ENCODE results near the gene VAT1L. TPM values are rescaled to one million over a fixed set of nuclear protein-coding genes. Genes with fewer than 3 reads are reported as not detected.

Gene VAT1L
- total RNA-seq, 4 donors from 2014 or later: 0.53 to 2.5 (median 0.92) TPM

DNA sequence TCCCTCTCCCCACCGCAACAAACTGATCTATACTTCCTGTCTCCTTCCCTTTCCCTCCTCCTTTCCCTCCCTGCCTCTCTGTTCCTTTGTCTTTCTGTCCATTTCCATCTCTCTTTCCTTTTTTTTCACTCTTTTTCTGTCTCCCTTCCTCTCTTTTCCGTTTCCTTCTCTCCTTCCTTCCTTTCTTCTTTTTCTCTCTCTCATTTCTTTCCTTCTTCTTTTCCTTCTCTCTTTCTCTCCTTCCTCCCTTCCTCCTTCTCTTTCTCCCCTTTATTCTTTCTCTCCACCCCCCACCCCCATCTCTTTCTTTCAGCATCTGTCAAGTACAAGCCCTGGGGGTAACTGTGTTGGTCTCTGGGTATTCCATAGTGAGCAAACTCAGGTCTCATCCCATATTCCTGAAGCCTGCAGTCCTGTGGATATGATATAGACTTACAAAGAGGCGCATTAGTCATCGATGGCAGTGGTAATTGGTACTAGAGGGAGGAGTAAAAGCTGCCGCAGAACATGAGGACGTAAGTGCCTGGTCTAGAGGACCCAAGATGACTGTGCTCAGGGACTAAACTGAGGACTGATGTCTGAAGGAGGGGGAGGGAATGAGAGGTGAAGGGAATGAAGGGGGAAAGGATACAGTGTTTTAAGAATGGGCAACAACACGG is 50.4 kb downstream of the VAT1L start:
- no peak for DNase-seq
- no peaks in the 10 kb centered on the region for H3K36me3 ChIP-seq
- no peak overlapping the region for H3K4me3 ChIP-seq
- H3K4me1 ChIP-seq: no peaks in the 10 kb centered on the region
- no peak overlapping the region for H3K27ac ChIP-seq
- H3K27me3 ChIP-seq: no peaks in the 10 kb centered on the region
- TF ChIP-seq POLR2A (IDR thresholded peaks at IDR 0.05): no peak
- TF ChIP-seq, protein P1, sequence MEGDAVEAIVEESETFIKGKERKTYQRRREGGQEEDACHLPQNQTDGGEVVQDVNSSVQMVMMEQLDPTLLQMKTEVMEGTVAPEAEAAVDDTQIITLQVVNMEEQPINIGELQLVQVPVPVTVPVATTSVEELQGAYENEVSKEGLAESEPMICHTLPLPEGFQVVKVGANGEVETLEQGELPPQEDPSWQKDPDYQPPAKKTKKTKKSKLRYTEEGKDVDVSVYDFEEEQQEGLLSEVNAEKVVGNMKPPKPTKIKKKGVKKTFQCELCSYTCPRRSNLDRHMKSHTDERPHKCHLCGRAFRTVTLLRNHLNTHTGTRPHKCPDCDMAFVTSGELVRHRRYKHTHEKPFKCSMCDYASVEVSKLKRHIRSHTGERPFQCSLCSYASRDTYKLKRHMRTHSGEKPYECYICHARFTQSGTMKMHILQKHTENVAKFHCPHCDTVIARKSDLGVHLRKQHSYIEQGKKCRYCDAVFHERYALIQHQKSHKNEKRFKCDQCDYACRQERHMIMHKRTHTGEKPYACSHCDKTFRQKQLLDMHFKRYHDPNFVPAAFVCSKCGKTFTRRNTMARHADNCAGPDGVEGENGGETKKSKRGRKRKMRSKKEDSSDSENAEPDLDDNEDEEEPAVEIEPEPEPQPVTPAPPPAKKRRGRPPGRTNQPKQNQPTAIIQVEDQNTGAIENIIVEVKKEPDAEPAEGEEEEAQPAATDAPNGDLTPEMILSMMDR (IDR thresholded peaks at IDR 0.05): no peak
- no peaks in the 10 kb centered on the region for H3K9me3 ChIP-seq

DNA sequence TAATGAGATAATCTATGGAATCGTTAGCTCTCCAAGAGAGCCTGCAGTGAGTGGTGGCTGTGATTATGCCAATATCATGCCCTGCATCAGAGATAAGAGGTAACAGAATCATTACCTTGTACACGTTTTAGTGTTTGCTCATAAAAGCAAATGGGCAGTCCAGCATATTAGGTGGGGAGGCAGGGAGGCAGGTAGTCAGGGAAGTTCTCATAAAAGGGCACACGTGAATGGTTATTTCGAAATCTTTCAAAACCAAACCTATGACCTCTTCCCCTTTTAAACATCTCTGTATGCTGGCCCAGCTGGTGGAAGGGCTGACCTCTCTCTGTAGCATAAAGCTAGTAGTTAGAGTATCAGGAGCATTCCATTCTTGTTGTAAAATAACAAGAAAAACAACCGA is 51.7 kb downstream of the VAT1L start:
- H3K36me3 ChIP-seq: no peaks in the 10 kb centered on the region
- H3K27me3 ChIP-seq: no peaks in the 10 kb centered on the region
- no peak for DNase-seq
- H3K9me3 ChIP-seq: no peaks in the 10 kb centered on the region
- H3K4me1 ChIP-seq: no peaks in the 10 kb centered on the region
- TF ChIP-seq POLR2A (IDR thresholded peaks at IDR 0.05): no peak
- TF ChIP-seq, protein P1 (IDR thresholded peaks at IDR 0.05): no peak
- H3K27ac ChIP-seq: no peak overlapping the region
- H3K4me3 ChIP-seq: no peak overlapping the region

DNA sequence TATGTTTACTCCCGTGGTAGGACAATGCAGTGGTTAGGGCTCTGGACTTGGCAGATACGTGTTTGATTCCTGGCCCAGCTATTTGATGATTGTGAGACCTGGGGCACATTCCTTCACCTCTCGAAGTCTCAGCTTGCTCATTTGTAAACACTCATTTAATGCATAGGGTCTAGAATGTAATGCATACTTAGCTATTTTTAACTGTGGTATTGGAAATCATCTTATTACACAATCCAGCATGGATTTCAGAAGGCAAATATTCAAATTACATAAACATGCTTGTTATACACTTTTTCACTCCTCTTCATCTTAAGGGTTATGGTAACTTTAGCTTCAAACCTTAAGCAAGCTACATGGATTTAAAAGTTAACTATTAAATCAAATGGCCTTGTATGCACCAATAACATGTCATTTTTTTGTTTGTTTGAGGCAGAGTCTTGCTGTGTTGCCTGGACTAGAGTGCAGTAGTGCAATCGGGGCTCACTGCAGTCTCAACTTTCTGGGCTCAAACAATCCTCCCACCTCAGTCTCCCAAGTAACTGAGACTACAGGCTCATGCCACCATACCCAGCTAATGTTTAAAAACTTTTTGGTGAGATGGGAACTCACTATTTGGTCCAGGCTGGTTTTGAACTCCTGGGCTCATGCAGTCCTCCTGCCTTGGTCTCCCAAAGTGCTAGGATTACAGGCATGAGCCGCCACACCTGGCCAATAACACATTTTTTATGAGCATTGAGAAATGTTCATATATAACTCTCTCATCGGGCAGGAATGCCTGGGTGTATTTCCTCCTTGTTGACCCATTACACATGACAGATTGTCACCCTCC is 52.5 kb downstream of the VAT1L start:
- H3K4me3 ChIP-seq: no peak overlapping the region
- no peaks in the 10 kb centered on the region for H3K27me3 ChIP-seq
- DNase-seq: no peak
- no peaks in the 10 kb centered on the region for H3K4me1 ChIP-seq
- H3K27ac ChIP-seq: no peak overlapping the region
- no peak for TF ChIP-seq POLR2A (IDR thresholded peaks at IDR 0.05)
- TF ChIP-seq, protein P1 (IDR thresholded peaks at IDR 0.05): no peak
- no peaks in the 10 kb centered on the region for H3K9me3 ChIP-seq
- H3K36me3 ChIP-seq: no peaks in the 10 kb centered on the region

DNA sequence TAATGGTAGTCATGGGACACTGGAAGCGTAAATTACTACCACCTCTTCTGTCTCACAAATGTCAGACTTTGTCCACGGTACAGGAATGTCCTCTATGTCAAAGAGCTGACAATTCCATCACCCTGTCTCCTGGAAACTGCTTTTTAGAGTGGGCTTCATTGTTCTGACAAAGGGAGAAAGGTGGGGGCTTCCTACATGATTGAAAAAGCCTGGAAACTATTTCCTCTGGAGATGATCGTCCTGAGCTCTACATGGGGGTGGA is 53.1 kb downstream of the VAT1L start:
- Histone ChIP-seq H3K9me3 (no peaks in the 10 kb centered on the region), H3K4me1 (no peaks in the 10 kb centered on the region), H3K36me3 (no peaks in the 10 kb centered on the region), H3K27me3 (no peaks in the 10 kb centered on the region), H3K27ac (no peak overlapping the region), H3K4me3 (no peak overlapping the region)
- TF ChIP-seq POLR2A (IDR thresholded peaks at IDR 0.05): no peak
- TF ChIP-seq, protein P1 (IDR thresholded peaks at IDR 0.05): no peak
- no peak for DNase-seq

DNA sequence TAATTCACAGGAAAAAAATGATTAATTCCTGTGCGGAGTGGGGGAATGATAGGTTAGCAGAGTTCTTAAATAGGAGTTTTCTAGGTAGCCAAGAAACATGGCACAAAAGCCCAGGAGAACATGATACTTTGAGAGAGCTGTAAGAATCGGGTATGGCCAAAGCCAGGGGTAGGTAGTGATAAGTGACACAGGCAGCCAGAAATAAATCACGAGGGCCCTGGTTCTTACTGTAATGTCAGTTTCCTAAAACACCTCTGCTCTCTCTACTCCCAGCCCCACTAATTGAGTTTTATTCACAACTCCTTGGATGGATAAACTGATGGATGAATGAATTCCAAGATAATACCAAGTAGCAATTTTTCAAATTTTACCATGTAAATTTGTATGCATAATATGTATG is 54.1 kb downstream of the VAT1L start:
- TF ChIP-seq POLR2A (IDR thresholded peaks at IDR 0.05): no peak
- TF ChIP-seq, protein P1 (IDR thresholded peaks at IDR 0.05): no peak
- no peaks in the 10 kb centered on the region for H3K4me1 ChIP-seq
- no peaks in the 10 kb centered on the region for H3K36me3 ChIP-seq
- no peak for DNase-seq
- no peaks in the 10 kb centered on the region for H3K27me3 ChIP-seq
- H3K27ac ChIP-seq: no peak overlapping the region
- H3K9me3 ChIP-seq: no peaks in the 10 kb centered on the region
- H3K4me3 ChIP-seq: no peak overlapping the region

Measured in Peyer's patch (tissue), 4 donors.